H1 (cell line): ENCODE measurements around the gene ABCA13. TPM values are rescaled to one million over a fixed set of nuclear protein-coding genes. Genes with fewer than 3 reads are reported as not detected.

Experiments
- CTCF ChIA-PET: fragments of 300-600 bp; sonication (Branson Sonifier 250); formaldehyde crosslinking; loops from one replicate; lab custom pipeline; 2021; ENCODE audit not compliant: partially characterized antibody; lab: Charles Lee
- POLR2A ChIA-PET: fragments of 300-600 bp; sonication (Branson Sonifier 250); formaldehyde crosslinking; loops from one replicate; lab custom pipeline; 2021; ENCODE audit warnings: inconsistent platforms; ENCODE audit not compliant: partially characterized antibody; lab: Charles Lee
- DNase-seq, 2 experiments: peaks; one replicate each; pipeline versions ENCODE4 v3.0.0 to v3.0.0-alpha.2; 2010 to 2022; ENCODE audit warnings: low spot score in 2 of 2, low read depth in 1 of 2, mixed read lengths in 1 of 2
- FAIRE-seq: peaks from 2 replicates; lab custom pipeline; 2011; peaks lifted over from hg19 to GRCh38; lab: Jason Lieb, UNC
- H2AFZ ChIP-seq: 2 replicates; pipeline ENCODE4 v1.8.1; 2012; ENCODE audit warnings: low read length, inconsistent platforms
- H2AK5ac ChIP-seq: 2 replicates; pipeline ENCODE4 v1.6.1; 2013; ENCODE audit warnings: low read depth, low read length
- H2BK120ac ChIP-seq: replicated peaks from 2 replicates; pipeline ENCODE3; 2013; ENCODE audit warnings: low read depth, low read length, inconsistent platforms
- H2BK12ac ChIP-seq: 2 replicates; pipeline ENCODE4 v1.6.1; 2013; ENCODE audit warnings: low read depth, low read length
- H2BK15ac ChIP-seq: 2 replicates; pipeline ENCODE4 v1.6.1; 2013; ENCODE audit warnings: low read length
- H2BK20ac ChIP-seq: 2 replicates; pipeline ENCODE4 v1.6.1; 2013; ENCODE audit warnings: low read length
- H2BK5ac ChIP-seq: 2 replicates; pipeline ENCODE4 v1.6.1; 2013; ENCODE audit warnings: low read depth, low read length
- H3K14ac ChIP-seq: 2 replicates; pipeline ENCODE4 v1.6.1; 2013; ENCODE audit warnings: inconsistent platforms; ENCODE audit not compliant: insufficient read length
- H3K18ac ChIP-seq: 2 replicates; pipeline ENCODE4 v1.6.1; 2013; ENCODE audit warnings: low read length; ENCODE audit errors: extremely low read depth
- H3K23ac ChIP-seq: 2 replicates; pipeline ENCODE4 v1.6.1; 2013; ENCODE audit warnings: inconsistent platforms; ENCODE audit not compliant: insufficient read length
- H3K23me2 ChIP-seq: 2 replicates; pipeline ENCODE4 v1.6.1; 2013; ENCODE audit warnings: low read depth, low read length
- H3K27ac ChIP-seq: 2 replicates; pipeline ENCODE4 v1.6.1; 2011; ENCODE audit warnings: low read depth, low read length, inconsistent platforms
- H3K27me3 ChIP-seq, 4 experiments: replicated peaks in 1 of 4; 1 replicate in 1 of 4; 2 replicates in 3 of 4; pipeline versions ENCODE4 v1.6.1 to v1.8.1; 2011 to 2013; ENCODE audit warnings: low read length in 3 of 4, mild to moderate bottlenecking in 3 of 4, inconsistent platforms in 2 of 4, mixed read lengths in 2 of 4, moderate library complexity in 1 of 4; ENCODE audit not compliant: control insufficient read depth in 3 of 4, insufficient read depth in 3 of 4; ENCODE audit errors: extremely low read depth in 1 of 4
- H3K36me3 ChIP-seq, 4 experiments: 2 replicates each; pipeline versions ENCODE4 v1.6.1 to v1.8.1; 2011 to 2013; ENCODE audit warnings: mild to moderate bottlenecking in 4 of 4, low read length in 3 of 4, moderate library complexity in 2 of 4, control low read depth in 1 of 4, inconsistent platforms in 1 of 4; ENCODE audit not compliant: insufficient read depth in 4 of 4, control insufficient read depth in 2 of 4
- H3K4ac ChIP-seq: replicated peaks from 2 replicates; pipeline ENCODE3; 2013; ENCODE audit warnings: low read length, low read depth, mixed read lengths, inconsistent platforms; ENCODE audit not compliant: insufficient read length
- H3K4me1 ChIP-seq, 4 experiments: replicated peaks in 1 of 4; 1 replicate in 1 of 4; 2 replicates in 3 of 4; pipeline versions ENCODE4 v1.6.1 to v1.8.1; 2011 to 2013; ENCODE audit warnings: low read length in 3 of 4, inconsistent platforms in 2 of 4, mixed read lengths in 1 of 4; ENCODE audit not compliant: insufficient read depth in 4 of 4, control insufficient read depth in 3 of 4
- H3K4me2 ChIP-seq, 2 experiments: 2 replicates each; pipeline versions ENCODE4 v1.6.1 to v1.8.1; 2011 to 2013; ENCODE audit warnings: low read depth in 2 of 2, low read length in 2 of 2, control low read depth in 1 of 2, inconsistent platforms in 1 of 2, mild to moderate bottlenecking in 1 of 2; ENCODE audit not compliant: insufficient read depth in 1 of 2
- H3K4me3 ChIP-seq, 4 experiments: fragments of 200-600, 300-600 bp in 1 of 4; sonication (generic), shearing (Covaris generic), sonication (Bioruptor Twin) in 1 of 4; 2 replicates each; pipeline versions ENCODE4 v1.5.1 to v1.8.1; 2011 to 2016; ENCODE audit warnings: low read length in 4 of 4, low read depth in 3 of 4, control low read depth in 2 of 4, inconsistent platforms in 2 of 4, mild to moderate bottlenecking in 2 of 4, mixed read lengths in 1 of 4, moderate library complexity in 1 of 4; ENCODE audit not compliant: insufficient read depth in 2 of 4; ENCODE audit errors: extremely low read depth in 1 of 4
- H3K56ac ChIP-seq: replicated peaks from 2 replicates; pipeline ENCODE3; 2013; ENCODE audit warnings: low read depth, mild to moderate bottlenecking, mixed read lengths, low read length, inconsistent platforms; ENCODE audit not compliant: insufficient read length
- H3K79me1 ChIP-seq: 2 replicates; pipeline ENCODE4 v1.6.1; 2013; ENCODE audit warnings: low read depth, low read length, control low read depth
- H3K79me2 ChIP-seq, 2 experiments: 2 replicates each; pipeline versions ENCODE4 v1.6.1 to v1.8.1; 2012 to 2013; ENCODE audit warnings: low read length in 2 of 2, mild to moderate bottlenecking in 2 of 2, inconsistent platforms in 1 of 2; ENCODE audit not compliant: insufficient read depth in 2 of 2, control insufficient read depth in 1 of 2
- H3K9ac ChIP-seq, 4 experiments: replicated peaks in 1 of 4; 1 replicate in 1 of 4; 2 replicates in 3 of 4; pipeline versions ENCODE4 v1.6.1 to v1.8.1; 2011 to 2013; ENCODE audit warnings: low read depth in 3 of 4, low read length in 3 of 4, control low read depth in 2 of 4, mild to moderate bottlenecking in 2 of 4, moderate library complexity in 2 of 4, inconsistent platforms in 1 of 4; ENCODE audit errors: extremely low read depth in 1 of 4
- H3K9me3 ChIP-seq, 2 experiments: 2 replicates each; pipeline versions ENCODE4 v1.6.1 to v1.8.1; 2012 to 2013; ENCODE audit warnings: mild to moderate bottlenecking in 2 of 2, moderate library complexity in 2 of 2, control low read depth in 1 of 2, inconsistent platforms in 1 of 2, low read depth in 1 of 2, low read length in 1 of 2, mixed read lengths in 1 of 2; ENCODE audit not compliant: insufficient read depth in 2 of 2
- H4K20me1 ChIP-seq, 2 experiments: replicated peaks in 1 of 2; 2 replicates each; pipeline versions ENCODE3 to v1.8.1; 2011 to 2013; ENCODE audit warnings: inconsistent platforms in 2 of 2, low read length in 2 of 2, mild to moderate bottlenecking in 1 of 2; ENCODE audit not compliant: insufficient read depth in 2 of 2, control insufficient read depth in 1 of 2
- H4K5ac ChIP-seq: 2 replicates; pipeline ENCODE4 v1.6.1; 2013; ENCODE audit warnings: low read length, low read depth, mixed read lengths, inconsistent platforms; ENCODE audit not compliant: insufficient read length
- H4K8ac ChIP-seq: 2 replicates; pipeline ENCODE4 v1.8.0; 2013; ENCODE audit warnings: mild to moderate bottlenecking, moderate library complexity, low read length, inconsistent platforms; ENCODE audit not compliant: insufficient read depth; ENCODE audit errors: extremely low read depth
- H4K91ac ChIP-seq: replicated peaks from 2 replicates; pipeline ENCODE3; 2013; ENCODE audit warnings: low read length, mixed read lengths, inconsistent platforms; ENCODE audit not compliant: insufficient read length
- BCL11A ChIP-seq, 2 experiments: IDR thresholded peaks; one replicate each; pipeline ENCODE4 v1.6.1; 2011; ENCODE audit warnings: low read depth in 2 of 2, low read length in 2 of 2, mild to moderate bottlenecking in 2 of 2
- RFX5 ChIP-seq: IDR thresholded peaks from 2 replicates; pipeline ENCODE4 v1.6.1; 2011; ENCODE audit warnings: low read depth, low read length, improper control_type of control experiment, borderline replicate concordance
- WGBS, 2 experiments: shearing (Covaris generic) in 1 of 2; methylation state at CpG; one replicate each; pipeline versions ENCODE4 v1.1.6 to v1.1.7; 2013 to 2015; ENCODE audit warnings: low lambda C conversion rate in 2 of 2, mixed read lengths in 2 of 2, inconsistent platforms in 1 of 2, low coverage in 1 of 2, missing lambda C conversion rate in 1 of 2; ENCODE audit not compliant: insufficient replicate concordance in 2 of 2, insufficient coverage in 1 of 2, insufficient read length in 1 of 2; ENCODE audit errors: extremely low coverage in 1 of 2, missing lambda C conversion rate in 1 of 2; 5-methylcytosine and 5-hydroxymethylcytosine counted together
- polyA plus RNA-seq, 7 experiments: library from polyadenylated mRNA; depleted of rRNA in 3 of 7; stranded (reverse) in 5 of 7; unstranded in 2 of 7; fragments of >200 nt in 5 of 7; fragments of 200-250 nt in 2 of 7; gene quantifications; 1 replicate in 5 of 7; 2 replicates in 1 of 7; 4 replicates in 1 of 7; pipeline versions ENCODE4 v1.2.1 to v1.2.3, GENCODE V29; 2011 to 2013; ENCODE audit warnings: missing spikeins in 2 of 7, mixed read lengths in 2 of 7
- total RNA-seq: library from RNA; stranded (reverse); fragmentation: NEBNext Ultra II Directional; extraction: Animal tissue kit (Norgen Biotek cat#: 25700); gene quantifications from 2 replicates; pipeline ENCODE4 v1.2.1, GENCODE V29; 2021

ABCA13 gene
- total and polyA plus RNA-seq, 2 of the 8 experiments (the other 6 are each of a cell fraction or from before 2014, with no cell fraction given): 0.07 to 0.09 TPM

DNA sequence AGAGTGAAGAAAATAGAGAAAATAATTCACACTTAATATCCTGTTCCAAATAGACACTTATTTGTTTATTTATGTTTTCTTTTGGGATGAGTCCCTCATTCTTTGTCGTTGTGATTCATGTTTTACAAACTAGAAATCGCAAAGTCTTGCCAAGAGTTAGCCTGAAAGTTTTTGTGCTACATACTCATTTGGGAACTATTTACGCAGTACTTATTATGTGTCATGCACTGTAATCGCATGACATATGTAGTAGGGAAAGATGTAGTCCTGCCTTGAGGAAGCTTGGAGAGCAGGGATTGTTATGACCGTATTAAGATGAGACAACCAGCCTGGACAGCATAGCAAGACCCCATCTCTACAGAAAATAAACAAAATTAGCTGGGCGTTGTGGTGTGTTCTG lies 189.3 kb downstream of the ABCA13 start:
- CTCF ChIA-PET: no interaction called here
- Histone ChIP-seq H3K79me2 (no peaks in the 10 kb centered on the region), H2BK20ac (no peak overlapping the region), H2BK12ac (no peak overlapping the region), H4K5ac (no peak overlapping the region), H2BK15ac (no peak overlapping the region), H2AFZ (no peak overlapping the region), H2BK5ac (no peak overlapping the region), H4K91ac (no peak overlapping the region), H3K23me2 (no peaks in the 10 kb centered on the region; the same call in 1 of the 2 replicates), H3K18ac (no peak overlapping the region), H2AK5ac (no peak overlapping the region), H4K20me1 (no peaks in the 10 kb centered on the region), H4K8ac (no peak overlapping the region), H3K23ac (no peak overlapping the region), H3K27me3 (no peaks in the 10 kb centered on the region), H3K27ac (no peak overlapping the region), H3K36me3 (no peaks in the 10 kb centered on the region), H3K9me3 (no peaks in the 10 kb centered on the region), H3K4ac (no peak overlapping the region), H3K79me1 (no peaks in the 10 kb centered on the region), H3K4me3 (no peak overlapping the region), H3K4me2 (no peak overlapping the region), H3K9ac (no peak overlapping the region), H3K4me1 (no peaks in the 10 kb centered on the region), H3K14ac (no peak overlapping the region), H2BK120ac (no peak overlapping the region), H3K56ac (no peak overlapping the region)
- WGBS, 2 experiments: 95% methylated on average over 6 of the region's 6 CpGs; no CpG with 5 or more reads in 1 of the 2 experiments
- POLR2A ChIA-PET: no interaction called here
- FAIRE-seq: no peak
- no peak for TF ChIP-seq BCL11A (IDR thresholded peaks at IDR 0.05; ENCODE audit: low read depth in 2 of 2, low read length in 2 of 2)
- TF ChIP-seq RFX5: no peak
- no peak for DNase-seq
